Measurements from ENCODE around the gene VSTM2L.

VSTM2L gene

DNA sequence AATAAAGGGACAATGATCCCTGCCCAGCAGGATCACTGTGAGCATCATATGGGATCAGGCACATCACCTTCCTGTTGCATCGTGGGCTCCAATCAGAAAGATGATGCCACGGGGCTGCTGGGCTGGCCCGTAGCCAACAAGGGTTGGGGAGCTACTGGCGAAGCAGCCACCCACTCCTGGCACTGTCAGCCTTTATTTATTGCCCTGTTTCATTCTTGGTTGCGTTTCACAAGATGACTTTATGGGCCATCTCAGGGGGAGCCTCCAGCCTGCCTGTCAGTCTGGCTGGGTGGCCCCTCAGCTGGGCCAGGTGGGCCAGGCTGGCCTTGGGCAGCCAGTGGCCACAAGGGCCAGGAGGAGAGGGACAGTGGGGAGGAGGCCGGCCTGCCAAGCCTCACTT lies 17.3 kb downstream of the VSTM2L start:
- no peak for DNase-seq (ENCODE audit: low spot score)

GRCh38 chr20:37920679-37921322 lies 17.9 kb downstream of the VSTM2L start:
- DNase-seq (ENCODE audit: low spot score): no peak

DNA sequence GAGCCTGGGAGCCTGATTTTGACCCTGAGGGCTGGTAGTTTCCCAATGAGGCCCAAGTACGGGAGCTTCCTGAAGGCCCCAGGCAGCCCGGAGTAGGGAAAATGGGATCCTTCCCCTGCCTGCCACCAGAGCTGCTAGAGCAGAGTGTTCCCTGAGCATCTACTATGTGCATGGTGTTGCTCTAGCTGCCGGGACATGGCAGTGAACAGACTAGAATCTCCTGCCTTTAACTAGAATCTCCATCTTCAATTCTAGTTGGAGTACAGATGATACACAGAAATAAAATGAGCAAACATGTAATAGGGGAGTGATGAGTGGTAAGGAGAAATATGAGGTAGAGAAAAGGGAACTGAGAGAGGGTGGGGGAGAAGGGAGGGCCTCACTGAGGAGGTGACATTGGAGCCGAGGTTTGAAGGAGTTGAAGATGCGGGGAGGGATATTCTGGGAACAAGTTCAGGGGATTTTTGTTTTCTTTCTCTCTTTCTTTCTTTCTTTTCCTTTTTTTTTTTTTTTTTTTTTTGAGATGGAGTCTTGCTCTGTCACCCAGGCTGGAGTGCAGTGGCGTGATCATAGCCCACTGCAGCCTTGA lies 18.5 kb downstream of the VSTM2L start:
- DNase-seq (ENCODE audit: low spot score): no peak

DNA sequence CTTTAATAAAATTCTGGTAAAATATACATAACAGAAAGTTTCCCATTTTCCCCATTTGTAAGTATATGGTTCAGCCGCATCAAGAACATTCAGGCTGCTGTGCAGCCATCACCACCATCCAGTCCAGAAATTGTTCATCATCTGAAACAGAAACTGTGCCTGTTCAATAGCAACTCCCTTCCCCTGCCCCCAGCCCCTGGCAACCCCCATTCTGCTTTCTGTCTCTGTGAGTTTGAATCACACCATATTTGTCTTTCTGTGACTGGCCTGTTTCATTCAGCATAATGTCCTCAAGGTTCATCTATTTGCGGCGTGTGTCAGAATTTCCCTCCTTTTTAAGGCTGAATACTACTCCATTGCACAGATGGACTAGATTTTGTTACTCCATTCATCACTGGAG lies 19.1 kb downstream of the VSTM2L start:
- DNase-seq (ENCODE audit: low spot score): no peak

- no peak for DNase-seq (ENCODE audit: low spot score)
Observed at GRCh38 chr20:37925265-37926165, 22.6 kb downstream of the VSTM2L start.

DNA sequence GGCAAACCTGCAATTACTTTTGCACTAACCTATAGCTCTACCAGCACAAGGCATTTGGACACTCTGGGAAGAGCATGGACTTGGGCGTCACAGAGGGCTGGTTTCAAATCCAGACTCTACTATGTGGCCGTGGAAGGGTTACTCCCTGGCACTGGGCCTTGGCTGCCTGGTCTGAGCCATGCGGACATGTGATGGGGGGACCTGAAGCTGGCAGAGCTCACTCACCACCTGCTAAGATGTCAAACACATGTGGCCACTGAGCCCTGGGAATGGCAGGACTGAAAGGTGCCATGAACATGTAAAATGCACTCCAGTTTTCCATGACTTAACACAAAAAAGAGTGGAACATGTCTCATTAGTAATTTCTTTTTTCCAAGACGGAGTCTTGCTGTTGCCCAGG lies 23.7 kb downstream of the VSTM2L start:
- no peak for DNase-seq (ENCODE audit: low spot score)

DNA sequence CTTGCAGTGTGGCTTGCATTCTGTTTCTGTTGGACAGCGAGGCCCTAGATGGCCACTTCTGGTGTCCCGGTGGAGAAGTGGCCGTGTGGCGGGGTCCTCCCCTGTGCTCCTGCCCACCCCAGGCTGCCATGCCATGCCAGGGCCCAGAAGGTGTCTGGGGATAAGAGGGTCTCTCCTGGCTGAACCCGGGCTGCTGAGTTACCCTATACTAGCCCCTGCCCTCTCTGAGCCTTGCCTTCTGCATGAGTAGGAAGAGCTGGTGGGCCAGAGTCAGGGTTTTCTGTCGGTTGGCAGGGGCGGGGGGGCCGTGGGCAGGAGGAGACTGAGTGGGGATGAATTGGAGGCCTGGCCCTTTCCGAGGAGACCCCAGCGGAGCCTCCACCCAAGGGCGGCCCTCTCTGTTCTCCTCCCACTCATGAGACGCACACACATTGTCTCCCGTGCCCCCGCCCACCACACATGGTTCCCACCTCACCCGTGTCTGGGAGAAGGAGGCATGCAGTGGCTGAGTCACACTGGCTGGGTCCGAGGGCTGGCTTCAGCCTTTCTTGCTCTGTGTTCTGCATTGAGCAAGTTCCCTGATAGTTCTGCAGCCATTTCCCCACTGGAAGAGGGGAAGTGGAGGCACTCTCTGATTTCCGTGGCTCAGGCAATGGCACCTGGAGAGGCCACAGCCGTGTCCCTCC lies 24.6 kb downstream of the VSTM2L start:
- DNase-seq (ENCODE audit: low spot score): no peak

- DNase-seq (ENCODE audit: low spot score): no peak
Observed at GRCh38 chr20:37928996-37929682, 26.2 kb downstream of the VSTM2L start.

- DNase-seq (ENCODE audit: low spot score): no peak
Observed at GRCh38 chr20:37929683-37930014, 26.7 kb downstream of the VSTM2L start.

DNA sequence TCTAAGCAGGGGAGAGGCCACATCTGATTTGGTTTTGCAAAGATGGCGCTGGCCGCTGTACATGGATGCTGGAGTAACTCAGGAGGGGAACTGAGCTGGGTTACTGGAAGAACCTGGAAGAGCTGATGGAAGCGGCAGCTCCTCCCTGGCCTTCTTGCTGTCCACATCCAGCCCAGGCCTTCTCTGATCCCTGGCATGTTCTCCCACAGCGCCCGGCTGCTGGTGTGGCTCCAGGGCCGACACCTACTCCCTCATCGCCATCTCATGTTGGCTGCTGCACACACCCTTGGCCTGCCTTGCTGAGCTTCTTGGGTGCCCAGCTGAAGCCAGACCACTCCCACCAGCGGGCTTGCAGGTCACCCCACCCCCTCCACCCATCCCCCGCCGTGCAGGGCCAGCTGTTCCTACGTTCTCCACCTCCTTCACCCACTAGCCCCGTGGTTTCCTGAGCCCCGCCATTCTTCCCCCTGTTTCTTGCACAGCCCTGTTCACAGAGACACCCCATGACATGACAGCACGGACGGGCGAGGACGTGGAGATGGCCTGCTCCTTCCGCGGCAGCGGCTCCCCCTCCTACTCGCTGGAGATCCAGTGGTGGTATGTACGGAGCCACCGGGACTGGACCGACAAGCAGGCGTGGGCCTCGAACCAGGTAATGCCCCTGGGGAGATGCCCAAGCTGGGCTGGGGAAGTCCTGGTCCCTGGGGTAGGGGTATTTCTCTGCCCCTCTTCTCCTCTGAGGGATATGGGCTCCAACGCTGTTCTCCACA lies 28.4 kb downstream of the VSTM2L start:
- no peak for DNase-seq (ENCODE audit: low spot score)

- no peak for DNase-seq (ENCODE audit: low spot score)
Observed at GRCh38 chr20:37932074-37932473, 29.1 kb downstream of the VSTM2L start.

- DNase-seq (ENCODE audit: low spot score): no peak
Observed at GRCh38 chr20:37932919-37933318, 30.0 kb downstream of the VSTM2L start.

DNA sequence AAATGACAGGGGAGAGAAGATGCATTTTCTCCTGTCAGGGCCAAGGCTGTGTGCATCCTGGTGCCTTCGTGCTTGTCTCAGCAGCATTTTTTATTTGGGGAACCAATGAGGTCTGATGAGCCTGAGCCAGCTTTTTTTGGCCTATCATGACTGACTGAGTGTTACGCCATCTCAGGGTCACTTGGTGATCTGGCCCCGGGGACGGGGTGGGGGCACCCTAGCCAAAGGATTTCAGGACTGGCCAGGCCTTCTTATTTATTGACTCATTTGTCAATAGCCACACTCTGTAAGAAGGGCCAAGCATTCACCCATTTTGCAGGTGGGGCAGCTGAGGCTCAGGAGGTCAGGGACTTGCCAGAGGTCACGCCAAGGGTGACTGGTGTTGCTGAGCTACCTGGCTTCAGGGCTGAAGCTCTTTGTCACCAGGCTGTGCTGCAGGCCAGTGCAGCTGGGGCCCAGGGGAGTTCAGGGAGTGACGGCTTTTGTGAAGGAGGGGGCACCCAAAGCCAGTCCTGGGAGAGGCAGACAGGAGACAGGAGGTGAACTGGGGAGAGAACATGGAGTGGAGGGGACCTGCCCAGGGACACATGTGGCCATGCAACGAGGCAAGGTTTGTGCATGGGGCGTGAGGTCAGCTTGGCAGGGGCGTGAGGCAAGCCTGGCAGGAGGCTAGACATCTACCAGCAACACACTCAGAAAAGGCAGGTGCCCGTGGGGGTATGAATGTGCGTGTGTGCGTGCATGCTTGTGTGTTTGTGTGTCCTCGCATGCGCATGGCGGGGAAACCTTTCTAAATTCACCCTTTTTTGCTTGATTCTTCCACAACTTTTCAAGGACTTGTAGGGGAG lies 31.1 kb downstream of the VSTM2L start:
- no peak for DNase-seq (ENCODE audit: low spot score)

DNA sequence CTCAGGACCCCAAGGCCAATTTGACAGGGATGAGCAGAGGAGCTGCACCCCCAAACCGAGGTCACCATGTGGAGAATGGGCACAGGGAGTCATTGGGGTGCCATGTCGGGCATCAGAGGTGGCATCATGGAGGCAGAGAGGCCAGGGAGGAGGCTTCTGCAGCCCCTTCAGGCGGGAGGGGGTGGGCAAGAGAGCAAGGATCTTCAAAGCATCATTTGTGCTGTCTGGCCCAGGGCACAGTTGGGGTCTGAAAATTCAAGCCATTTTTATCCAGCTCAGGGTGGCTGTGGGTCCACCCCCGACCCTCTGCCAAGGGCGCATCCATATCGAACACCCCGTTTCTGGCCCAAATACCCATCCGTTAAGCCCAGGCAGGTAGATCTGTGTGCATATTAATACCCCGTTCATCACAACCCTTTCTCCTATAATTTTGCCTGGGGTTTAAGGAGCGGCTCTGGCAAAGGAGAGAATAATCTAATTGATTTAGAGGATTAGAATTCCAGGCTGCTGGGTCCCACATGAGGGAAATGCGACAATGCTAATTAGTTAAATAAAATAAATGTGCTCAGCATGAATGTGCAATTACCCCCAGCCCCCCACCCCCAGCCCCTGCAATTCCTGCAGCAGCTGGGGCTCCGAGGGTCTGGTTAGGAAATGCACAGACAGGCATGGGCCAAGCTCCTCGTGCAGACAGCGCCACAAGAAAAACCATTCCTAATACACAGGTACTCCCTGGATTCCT lies 31.9 kb downstream of the VSTM2L start:
- DNase-seq (ENCODE audit: low spot score): no peak

DNA sequence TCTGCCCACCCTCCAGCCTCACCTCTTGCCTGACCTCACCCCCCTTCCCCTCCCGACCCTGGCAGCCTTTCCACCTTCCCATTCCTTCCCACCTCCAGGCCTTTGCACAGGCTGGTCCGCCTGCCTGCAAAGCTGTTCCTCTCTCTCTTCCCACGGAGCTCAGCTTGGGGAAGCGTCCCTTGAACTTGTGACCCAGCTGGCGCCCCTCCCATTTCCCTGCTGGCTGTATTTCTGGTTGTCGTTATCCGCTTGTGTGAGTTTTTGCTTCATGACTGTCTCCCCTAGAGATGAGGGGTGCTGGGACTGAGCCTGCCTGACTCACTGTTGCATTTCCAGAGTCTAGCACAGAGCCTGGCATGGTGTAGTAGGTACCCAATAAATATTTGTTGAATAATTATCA lies 32.5 kb downstream of the VSTM2L start:
- no peak for DNase-seq (ENCODE audit: low spot score)

DNA sequence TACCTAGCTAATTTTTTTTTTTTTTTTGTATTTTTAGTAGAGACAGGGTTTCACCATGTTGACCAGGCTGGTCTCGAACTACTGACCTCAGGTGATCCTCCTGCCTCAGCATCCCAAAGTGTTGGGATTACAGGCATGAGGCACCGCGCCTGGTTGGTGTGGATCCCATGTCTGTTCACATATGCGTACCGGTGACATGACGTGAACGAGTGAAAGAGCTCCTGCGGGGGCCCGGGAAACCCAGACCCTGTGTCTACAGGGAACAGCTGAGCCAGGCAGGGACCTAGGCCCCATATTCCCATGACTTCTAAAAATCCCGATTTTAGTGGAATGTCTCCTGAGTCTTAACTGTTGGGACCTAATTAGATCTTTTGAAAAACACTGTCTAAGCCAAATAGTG lies 33.1 kb downstream of the VSTM2L start:
- no peak for DNase-seq (ENCODE audit: low spot score)

DNA sequence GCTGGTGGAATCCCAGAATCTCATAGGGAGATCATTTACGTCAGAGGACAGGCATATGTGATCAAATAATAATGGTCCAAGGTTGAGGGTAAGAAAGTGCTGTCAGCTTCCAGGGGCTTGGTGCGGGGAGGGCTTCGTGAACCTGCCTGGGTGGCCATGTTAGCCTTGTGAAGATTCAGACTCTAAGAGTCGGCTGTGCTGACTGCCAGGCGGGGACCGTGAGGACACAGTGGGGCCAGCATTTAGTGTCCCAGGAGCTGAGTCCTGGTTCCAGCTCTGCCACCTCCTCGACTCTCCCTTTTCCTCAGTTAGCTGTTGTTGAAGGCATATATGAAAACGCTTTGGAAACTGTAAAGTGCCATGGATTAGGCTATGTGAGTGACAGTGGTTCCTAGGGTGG lies 33.5 kb downstream of the VSTM2L start:
- DNase-seq (ENCODE audit: low spot score): no peak

- no peak for DNase-seq (ENCODE audit: low spot score)
Observed at GRCh38 chr20:37937686-37938085, 34.8 kb downstream of the VSTM2L start.

DNA sequence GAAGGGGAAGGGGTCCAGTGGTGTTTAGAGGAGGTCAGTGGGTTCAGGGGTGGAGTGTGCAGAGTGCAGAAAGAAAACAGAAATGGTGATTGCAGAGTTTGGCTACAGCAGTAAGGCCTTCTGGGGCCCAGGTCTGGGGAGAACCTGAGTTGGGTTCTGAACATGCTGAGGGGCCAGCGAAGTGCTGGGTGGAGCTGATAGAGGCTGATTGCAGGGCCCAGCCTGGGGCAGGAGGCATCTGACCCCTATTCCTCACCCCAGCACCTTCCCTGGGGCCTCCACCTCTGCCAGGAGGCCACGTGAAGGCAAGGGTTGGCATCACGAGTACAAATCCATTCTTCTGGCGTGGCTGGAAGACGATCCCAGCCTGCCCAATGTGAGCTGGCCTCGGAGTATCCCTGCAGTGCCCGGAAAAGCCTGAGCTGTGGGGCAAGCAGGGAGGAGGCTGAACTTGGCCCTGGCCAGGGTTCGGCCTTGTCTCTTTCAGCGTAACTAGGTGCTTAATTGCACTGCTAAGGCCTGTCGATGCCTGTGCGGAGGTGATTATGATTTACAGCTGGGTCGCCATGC lies 35.3 kb downstream of the VSTM2L start:
- no peak for DNase-seq (ENCODE audit: low spot score)
